ENCODE data around the gene TMEM43. TPM values are rescaled to one million over a fixed set of nuclear protein-coding genes. Genes with fewer than 3 reads are reported as not detected.
A peak's percentile ranks its signal among the peaks of the same experiment; 100 is the strongest.

Gene TMEM43
- total RNA-seq, 1 donor from 2014 or later = 86.3 TPM

DNA sequence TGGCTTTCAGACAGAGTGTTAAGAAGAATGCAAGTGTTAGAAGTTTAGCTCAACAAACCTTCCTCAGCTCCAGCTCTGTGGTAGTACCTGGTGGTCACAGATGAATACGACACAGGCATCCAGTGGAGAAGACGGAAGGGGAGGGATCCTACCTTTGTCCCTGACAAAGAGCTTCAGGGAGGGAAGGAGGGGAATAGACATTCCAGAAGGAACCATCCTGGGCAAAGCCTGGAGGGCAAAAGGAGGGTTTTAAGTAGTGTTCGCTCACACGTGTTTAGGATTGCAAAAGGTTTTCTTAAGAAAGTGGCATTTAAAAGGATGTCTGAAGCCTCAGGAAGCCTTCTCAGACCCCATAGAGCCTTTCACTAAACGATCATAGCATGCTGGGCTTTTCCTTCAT is 3.0 kb upstream of the TMEM43 start:
- ATAC-seq (no peak), DNase-seq (no peak)
- no peak overlapping the region for H3K4me3 ChIP-seq
- TF ChIP-seq CTCF (IDR thresholded peaks at IDR 0.05) = no peak
- intact Hi-C loops (cut with DNase I) = loop anchor here (10.0 kb wide), 1 partner anchor 227 kb away; no protein-coding TSS in a partner anchor
- no peak overlapping the region for H3K27ac ChIP-seq
- H3K36me3 ChIP-seq = peaks cover 11% of the 10 kb centered on the region
- peaks cover 38% of the 10 kb centered on the region for H3K4me1 ChIP-seq
- H3K9me3 ChIP-seq = no peaks in the 10 kb centered on the region
- no peaks in the 10 kb centered on the region for H3K27me3 ChIP-seq

DNA sequence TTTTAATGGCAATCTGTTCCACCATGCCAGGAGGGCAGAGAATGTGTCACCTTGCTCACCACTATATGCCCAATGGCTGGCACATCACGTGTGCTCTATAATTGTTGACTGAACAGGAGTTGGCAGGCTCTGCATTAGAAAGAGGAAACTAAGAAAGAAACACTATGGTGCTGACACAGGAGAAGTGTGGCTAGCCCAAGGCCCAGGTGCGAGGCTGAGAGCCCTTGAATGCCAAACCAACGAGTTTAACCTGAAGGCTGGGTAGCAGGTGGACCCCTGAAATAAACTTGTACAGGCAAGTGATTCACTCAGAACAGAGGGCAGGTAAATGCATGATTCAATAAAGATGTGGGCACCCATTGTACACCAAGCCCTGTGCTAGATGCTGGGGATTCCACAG is 2.6 kb upstream of the TMEM43 start:
- no peaks in the 10 kb centered on the region for H3K9me3 ChIP-seq
- H3K27ac ChIP-seq = no peak overlapping the region
- DNase-seq = no peak
- no peaks in the 10 kb centered on the region for H3K27me3 ChIP-seq
- no peak for ATAC-seq
- intact Hi-C loops (cut with DNase I) = loop anchor here (10.0 kb wide), 1 partner anchor 228 kb away; no protein-coding TSS in a partner anchor
- TF ChIP-seq CTCF (IDR thresholded peaks at IDR 0.05) = no peak
- peaks cover 42% of the 10 kb centered on the region for H3K4me1 ChIP-seq
- no peak overlapping the region for H3K4me3 ChIP-seq
- H3K36me3 ChIP-seq = peaks cover 11% of the 10 kb centered on the region

DNA sequence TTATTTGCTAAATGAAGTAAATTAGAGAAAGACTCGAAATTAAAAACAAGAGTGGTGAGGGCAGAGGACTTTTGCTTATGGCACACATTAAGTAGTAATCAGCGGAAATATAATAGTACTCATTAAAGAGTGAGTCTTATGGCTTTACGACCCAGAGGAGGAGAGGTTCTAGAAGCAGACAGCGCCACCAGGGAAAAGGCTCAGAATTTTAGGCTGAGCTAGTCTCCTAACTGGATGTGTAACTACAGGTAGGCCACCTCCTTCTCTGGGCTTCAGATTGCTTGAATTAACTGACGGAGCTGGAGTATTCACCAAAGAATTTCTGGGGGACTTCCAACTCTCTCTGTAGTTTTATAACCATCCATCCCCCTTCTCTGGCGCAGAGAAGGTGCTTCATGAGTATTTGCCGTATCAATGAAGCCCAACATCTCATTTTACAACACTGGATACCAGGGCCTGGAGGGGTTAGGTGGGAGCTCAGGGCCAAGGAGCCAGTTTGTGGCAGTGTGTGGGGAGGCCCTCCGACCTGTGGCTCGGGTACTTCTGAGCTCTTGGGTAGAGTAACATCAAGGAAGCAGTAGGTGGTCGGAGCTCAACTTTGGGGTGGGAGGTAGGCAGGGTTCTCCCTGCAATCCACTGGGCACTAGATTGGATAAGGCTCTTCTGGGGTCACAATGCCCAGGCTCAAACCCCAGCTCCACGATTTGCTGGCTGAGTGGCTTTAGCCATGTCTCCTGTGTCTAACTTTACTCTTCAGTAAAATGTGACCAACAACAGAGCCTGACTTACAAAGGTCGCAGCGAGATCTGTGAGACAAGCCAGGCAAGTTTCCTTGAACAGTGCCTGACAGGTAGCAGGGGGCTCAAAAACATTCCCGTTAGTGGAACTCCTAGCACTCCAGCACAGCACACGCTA is 1.3 kb upstream of the TMEM43 start:
- Histone ChIP-seq H3K4me3 (peak overlapping the region; percentile 96), H3K27ac (peak overlapping the region; percentile 98), H3K4me1 (peaks cover 41% of the 10 kb centered on the region), H3K9me3 (no peaks in the 10 kb centered on the region), H3K36me3 (peaks cover 11% of the 10 kb centered on the region), H3K27me3 (no peaks in the 10 kb centered on the region)
- intact Hi-C loops (cut with DNase I) = loop anchor here (10.0 kb wide), 1 partner anchor 229 kb away; no protein-coding TSS in a partner anchor
- no peak for ATAC-seq
- peak; percentile 27 for DNase-seq
- TF ChIP-seq CTCF (IDR thresholded peaks at IDR 0.05) = no peak

DNA sequence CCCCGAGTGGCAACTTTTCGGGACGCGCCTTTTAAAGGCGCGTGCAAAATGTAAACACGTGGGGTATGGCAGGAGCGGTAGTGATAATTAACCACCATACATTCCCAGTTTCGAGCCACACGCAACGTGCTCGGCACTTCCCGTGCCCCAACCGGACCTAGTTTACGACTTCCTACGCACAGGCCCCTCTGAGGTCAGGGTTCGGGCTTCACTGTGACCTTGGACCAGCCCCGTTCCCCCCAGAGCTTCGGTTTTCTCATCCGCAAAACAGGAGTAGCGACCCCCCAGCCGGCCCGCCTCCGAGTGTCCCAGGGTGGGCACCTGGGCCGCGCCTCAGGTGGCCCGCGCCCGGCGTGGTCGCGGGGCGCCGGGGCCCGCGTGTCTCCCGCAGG is 633 bp upstream of the TMEM43 start:
- Histone ChIP-seq H3K4me3 (peak overlapping the region; percentile 96), H3K27me3 (no peaks in the 10 kb centered on the region), H3K27ac (peak overlapping the region; percentile 98), H3K36me3 (peaks cover 12% of the 10 kb centered on the region), H3K9me3 (no peaks in the 10 kb centered on the region), H3K4me1 (peaks cover 34% of the 10 kb centered on the region)
- TF ChIP-seq CTCF (IDR thresholded peaks at IDR 0.05) = no peak
- ATAC-seq (peak; percentile 58), DNase-seq (peak; percentile 85)
- intact Hi-C loops (cut with DNase I) = loop anchor here (10.0 kb wide), 1 partner anchor 229 kb away; no protein-coding TSS in a partner anchor

GRCh38 chr3:14125193-14126016 is 553 bp downstream of the TMEM43 start:
- H3K4me3 ChIP-seq = peak overlapping the region; percentile 96
- no peaks in the 10 kb centered on the region for H3K27me3 ChIP-seq
- no peaks in the 10 kb centered on the region for H3K9me3 ChIP-seq
- H3K36me3 ChIP-seq = peaks cover 23% of the 10 kb centered on the region
- H3K4me1 ChIP-seq = peaks cover 30% of the 10 kb centered on the region
- H3K27ac ChIP-seq = peak overlapping the region; percentile 98
- ATAC-seq = peak; percentile 80
- intact Hi-C loops (cut with DNase I) = loop anchor here (10.0 kb wide), 1 partner anchor 231 kb away; no protein-coding TSS in a partner anchor
- TF ChIP-seq CTCF (IDR thresholded peaks at IDR 0.05) = peak; percentile 7
- DNase-seq = peak; percentile 88
